ENCODE data around the gene OXGR1. TPM values are rescaled to one million over a fixed set of nuclear protein-coding genes. Genes with fewer than 3 reads are reported as not detected.

Gene OXGR1
- total and polyA plus RNA-seq, 10 of the 15 experiments (the other 5 are each of a cell fraction or from before 2014, with no cell fraction given) = 0.05 TPM; not detected in 9

DNA sequence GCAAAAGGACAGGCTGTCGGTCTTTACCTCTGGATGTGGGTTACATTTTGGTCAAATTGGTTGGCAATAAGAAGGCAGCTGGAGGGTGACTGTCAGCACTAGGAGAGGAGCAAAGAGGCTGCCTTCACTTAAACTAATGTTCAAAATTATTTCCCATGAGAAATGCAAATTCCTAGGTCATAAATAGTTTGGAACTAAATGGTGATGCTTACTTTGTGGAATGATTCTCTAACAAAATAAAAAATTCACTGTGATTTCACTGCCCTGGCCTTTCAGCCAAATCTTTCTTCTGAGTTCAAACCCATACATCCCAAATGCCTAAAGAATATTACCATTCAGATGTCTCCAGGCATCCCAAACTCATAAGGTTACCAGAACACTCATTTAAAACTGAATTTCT lies 25.0 kb upstream of the OXGR1 start:
- Histone ChIP-seq H3K27ac (ENCODE audit: control insufficient read depth, insufficient read depth) (no peak overlapping the region), H3K4me1 (ENCODE audit: control insufficient read depth, insufficient read depth, low read length) (no peaks in the 10 kb centered on the region), H3K9me3 (replicated peaks; ENCODE audit: control insufficient read depth, insufficient read depth, low read length) (no peaks in the 10 kb centered on the region), H3K36me3 (ENCODE audit: control insufficient read depth in 2 of 2, insufficient read depth in 2 of 2, low read length in 1 of 2) (no peaks in the 10 kb centered on the region), H3K4me3 (no peak overlapping the region), H3K27me3 (replicated peaks in 1 of 2; ENCODE audit: control insufficient read depth in 2 of 2, insufficient read depth in 2 of 2, low read length in 1 of 2) (peaks cover 0 to 6% of the 10 kb centered on the region in 2 experiments; a peak in 2 of 4 replicates), H2AFZ (ENCODE audit: control insufficient read depth, low read depth, low read length) (no peak overlapping the region), H3K9ac (ENCODE audit: control insufficient read depth, insufficient read depth, low read length) (no peak overlapping the region), H3K79me2 (ENCODE audit: control insufficient read depth, insufficient read depth, low read length) (no peaks in the 10 kb centered on the region), H4K20me1 (ENCODE audit: control insufficient read depth, insufficient read depth) (no peaks in the 10 kb centered on the region), H3K4me2 (ENCODE audit: control insufficient read depth, insufficient read depth) (no peak overlapping the region)
- BruUV-seq (replicated peaks) = no TSS peak
- DNase-seq (ENCODE audit: low read depth, low spot score) = no peak
- ChIA-PET POLR2A (no interaction called here), RAD21 (ENCODE audit: unreplicated experiment) (no interaction called here), CTCF (interaction anchor here (0.6 to 1.4 kb wide), 3 partner anchors 32 to 89 kb away, joined by 3 to 4 read pairs (median 3); no protein-coding TSS in a partner anchor), SMC1A (ENCODE audit: uncharacterized antibody, unreplicated experiment) (interaction anchor here (1.1 to 2.6 kb wide), 3 partner anchors 9 to 325 kb away, joined by 3 to 5 read pairs (median 3); no protein-coding TSS in a partner anchor)
- ATAC-seq = no peak
- TF ChIP-seq ZNF207 (IDR thresholded peaks at IDR 0.05; ENCODE audit: borderline replicate concordance) (no peak), ZNF24 (IDR thresholded peaks at IDR 0.05) (no peak), CREM (IDR thresholded peaks at IDR 0.05; ENCODE audit: low read depth) (no peak), FOXK2 (IDR thresholded peaks at IDR 0.05) (no peak), FOS (IDR thresholded peaks at IDR 0.05; ENCODE audit: borderline replicate concordance, extremely low read depth, insufficient read length) (no peak), JUNB (IDR thresholded peaks at IDR 0.05) (no peak), USF2 (IDR thresholded peaks at IDR 0.05; ENCODE audit: borderline replicate concordance, low read depth, low read length) (no peak)
- FAIRE-seq = no peak
- intact Hi-C loops (cut with micrococcal nuclease; ENCODE audit: unreplicated experiment) = loop anchor here (2.0 to 10.0 kb wide), 3 partner anchors 323 to 786 kb away; no protein-coding TSS in a partner anchor
- whole genome bisulfite sequencing (ENCODE audit: insufficient coverage, insufficient replicate concordance, low lambda C conversion rate, missing lambda C conversion rate) = 0% methylated on average over 1 of the region's 1 CpG
- in situ Hi-C loops (cut with MboI) = no loop called here
